DOHH2 (cell line): ENCODE measurements around the gene SCYL1.
"Not testable (repeated sequence)": the region's sequence is repeated elsewhere in the genome, so short reads cannot be mapped to it uniquely, and the experiment has no call there.

Source experiments
- H3F3A ChIP-seq: fragments of 200-600 bp; sonication (generic), shearing (Covaris generic); 2 replicates; pipeline ENCODE4 v1.6.0; 2016; ENCODE audit warnings: antibody characterized with exemption, mild to moderate bottlenecking; ENCODE audit not compliant: control insufficient read depth, insufficient read depth
- H3K27ac ChIP-seq: fragments of 200-600 bp; sonication (generic); 2 replicates; pipeline ENCODE4 v1.5.1; 2014; ENCODE audit warnings: low read depth, mild to moderate bottlenecking, low read length, moderate library complexity
- H3K27me3 ChIP-seq: fragments of 200-600 bp; sonication (generic); 2 replicates; pipeline ENCODE4 v1.6.1; 2014; ENCODE audit warnings: mild to moderate bottlenecking, low read length, mixed read lengths; ENCODE audit not compliant: control insufficient read depth
- H3K36me3 ChIP-seq: fragments of 200-600 bp; sonication (generic); 2 replicates; pipeline ENCODE4 v1.6.1; 2014; ENCODE audit warnings: mild to moderate bottlenecking, low read length, moderate library complexity, mixed read lengths; ENCODE audit not compliant: control insufficient read depth
- H3K4me1 ChIP-seq: fragments of 200-600 bp; sonication (generic); 2 replicates; pipeline ENCODE4 v1.6.1; 2014; ENCODE audit warnings: mild to moderate bottlenecking, low read length, mixed read lengths; ENCODE audit not compliant: control insufficient read depth
- H3K4me2 ChIP-seq: fragments of 200-600 bp; sonication (generic); 2 replicates; pipeline ENCODE4 v1.6.0; 2014; ENCODE audit warnings: mild to moderate bottlenecking, low read length, moderate library complexity
- H3K4me3 ChIP-seq: fragments of 200-600 bp; sonication (generic); 2 replicates; pipeline ENCODE4 v1.5.1; 2014; ENCODE audit warnings: mild to moderate bottlenecking, low read length, mixed read lengths
- H3K79me2 ChIP-seq: fragments of 200-600 bp; sonication (generic); 2 replicates; pipeline ENCODE4 v1.6.1; 2014; ENCODE audit warnings: mild to moderate bottlenecking, low read length, mixed read lengths; ENCODE audit not compliant: control insufficient read depth
- H3K9me2 ChIP-seq: fragments of 200-600 bp; sonication (generic); replicated peaks from 2 replicates; pipeline ENCODE4 v1.6.1; 2014; ENCODE audit warnings: mild to moderate bottlenecking, low read length, mixed read lengths; ENCODE audit not compliant: control insufficient read depth
- H3K9me3 ChIP-seq: fragments of 200-600 bp; sonication (generic); 2 replicates; pipeline ENCODE4 v1.6.1; 2014; ENCODE audit warnings: antibody characterized with exemption, low read length, mixed read lengths; ENCODE audit not compliant: control insufficient read depth, insufficient read depth
- H4K20me1 ChIP-seq: fragments of 200-600 bp; sonication (generic); 2 replicates; pipeline ENCODE4 v1.6.0; 2014; ENCODE audit warnings: low read depth, mild to moderate bottlenecking, antibody characterized with exemption, low read length, moderate library complexity; ENCODE audit not compliant: control insufficient read depth, insufficient read depth
- CTCF ChIP-seq: fragments of 200-600 bp; sonication (generic); IDR thresholded peaks from one replicate; pipeline ENCODE4 v1.5.1; 2014; ENCODE audit warnings: antibody characterized with exemption, mild to moderate bottlenecking, low read depth, low read length; ENCODE audit not compliant: poor library complexity, severe bottlenecking
- EZH2phosphoT487 ChIP-seq: fragments of 200-600 bp; sonication (generic); IDR thresholded peaks from 2 replicates; pipeline ENCODE4 v1.6.1; 2017; ENCODE audit warnings: borderline replicate concordance, mild to moderate bottlenecking, antibody characterized with exemption, low read length, moderate library complexity, mixed read lengths

SCYL1 gene

GRCh38 chr11:65562020-65562419, 37.1 kb downstream of the SCYL1 start:
- TF ChIP-seq CTCF (no peak), EZH2phosphoT487 (no peak)
- Histone ChIP-seq H3K27me3 (no peaks in the 10 kb centered on the region), H3K9me2 (no peaks in the 10 kb centered on the region), H3K79me2 (peaks cover 15% of the 10 kb centered on the region), H3F3A (no peaks in the 10 kb centered on the region), H3K9me3 (no peaks in the 10 kb centered on the region), H4K20me1 (no peaks in the 10 kb centered on the region), H3K27ac (no peak overlapping the region), H3K4me3 (no peak overlapping the region), H3K4me1 (peaks cover 35% of the 10 kb centered on the region), H3K36me3 (peaks cover 9% of the 10 kb centered on the region), H3K4me2 (no peak overlapping the region)

- Histone ChIP-seq H3K9me3 (no peaks in the 10 kb centered on the region), H3K27ac (no peak overlapping the region), H4K20me1 (no peaks in the 10 kb centered on the region), H3K36me3 (peaks cover 9% of the 10 kb centered on the region), H3K79me2 (peaks cover 20% of the 10 kb centered on the region), H3K9me2 (no peaks in the 10 kb centered on the region), H3F3A (no peaks in the 10 kb centered on the region), H3K4me3 (no peak overlapping the region), H3K27me3 (no peaks in the 10 kb centered on the region), H3K4me1 (peaks cover 35% of the 10 kb centered on the region), H3K4me2 (no peak overlapping the region)
- TF ChIP-seq CTCF (no peak), EZH2phosphoT487 (no peak)
These were observed 37.9 kb downstream of the SCYL1 start for GRCh38 chr11:65562788-65563187.

- Histone ChIP-seq H3F3A (0 out of 2 replicates have a peak, but pooled peaks cover 2% of the 10 kb centered on the region), H3K27ac (no peak overlapping the region), H3K4me2 (no peak overlapping the region), H3K27me3 (no peaks in the 10 kb centered on the region), H3K36me3 (peaks cover 15% of the 10 kb centered on the region), H3K9me2 (no peaks in the 10 kb centered on the region), H3K4me3 (no peak overlapping the region), H3K9me3 (no peaks in the 10 kb centered on the region), H3K79me2 (peaks cover 28% of the 10 kb centered on the region), H3K4me1 (peaks cover 34% of the 10 kb centered on the region), H4K20me1 (no peaks in the 10 kb centered on the region)
- TF ChIP-seq EZH2phosphoT487 (no peak), CTCF (no peak)
These were observed 38.7 kb downstream of the SCYL1 start for GRCh38 chr11:65563601-65564000.

GRCh38 chr11:65564879-65565559, 40.1 kb downstream of the SCYL1 start:
- H3F3A ChIP-seq, H3K4me3 ChIP-seq, H3K27ac ChIP-seq, H3K9me3 ChIP-seq, H4K20me1 ChIP-seq, H3K27me3 ChIP-seq, H3K9me2 ChIP-seq: not testable (repeated sequence)
- Histone ChIP-seq H3K79me2 (peaks cover 38% of the 10 kb centered on the region), H3K4me2 (peak overlapping the region; percentile 50), H3K4me1 (peaks cover 36% of the 10 kb centered on the region), H3K36me3 (peaks cover 19% of the 10 kb centered on the region)
